ENCODE measurements around the gene NDUFAF7.

Gene NDUFAF7

DNA sequence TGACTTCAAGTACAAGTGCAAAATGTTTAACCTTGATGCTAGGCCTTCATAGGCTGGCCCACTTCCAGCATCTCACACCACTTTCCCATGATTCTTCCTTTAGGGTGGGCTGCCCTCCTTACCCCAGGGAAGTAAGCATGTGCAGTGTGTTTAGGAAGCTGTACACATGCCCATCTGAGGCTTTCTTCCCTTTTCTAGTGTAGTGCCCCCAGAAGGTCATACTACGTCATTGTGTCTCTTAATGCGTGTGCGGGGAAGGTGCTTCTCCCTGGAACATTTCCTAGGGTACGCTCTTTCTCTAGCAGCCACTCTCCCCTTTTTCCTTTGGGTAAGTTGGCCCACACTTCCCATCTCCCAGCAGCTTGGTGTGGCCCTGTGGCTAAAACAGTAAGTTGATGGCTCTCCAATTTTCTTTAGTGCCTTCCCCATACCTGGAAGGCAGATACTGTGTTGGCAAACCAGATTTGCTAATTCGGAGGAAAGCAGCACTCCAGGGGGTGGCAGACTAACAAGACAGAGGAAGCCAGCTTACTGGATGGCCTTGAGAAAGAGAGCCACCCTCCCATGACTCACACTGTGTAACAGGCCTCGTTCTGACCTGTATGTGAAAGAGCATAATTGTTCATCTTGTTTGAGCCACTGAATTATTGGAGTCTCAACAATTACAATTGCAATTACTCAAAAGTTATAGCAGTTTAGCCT, 41.9 kb upstream of the NDUFAF7 start:
- H3K9ac ChIP-seq (ENCODE audit: low read depth, low read length): no peak overlapping the region

DNA sequence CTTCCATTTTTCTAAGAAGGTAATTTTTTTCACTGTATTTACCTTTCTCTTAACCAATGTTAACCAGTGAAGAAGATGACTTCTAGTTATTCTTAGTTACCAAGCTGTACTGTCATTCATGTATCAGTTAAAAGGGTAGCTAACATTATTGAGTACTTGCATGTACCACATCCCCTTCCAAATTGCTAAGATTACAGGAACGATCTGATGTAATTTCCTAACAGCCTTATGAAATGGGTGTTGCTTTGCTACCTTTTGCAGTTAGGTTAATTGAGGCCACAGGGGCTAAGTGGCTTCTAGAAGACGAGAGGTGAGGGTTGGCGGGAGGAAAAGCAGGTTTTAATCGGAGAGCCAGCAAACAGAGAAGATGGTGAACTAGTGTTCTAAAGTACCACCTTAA, 41.2 kb upstream of the NDUFAF7 start:
- ATAC-seq (ENCODE audit: insufficient read depth, low read depth) (no peak), DNase-seq (no peak)
- no peak overlapping the region for H3K4me3 ChIP-seq (ENCODE audit: low read depth in 1 of 2, low read length in 2 of 2)
- no peak overlapping the region for H3K27ac ChIP-seq (ENCODE audit: low read length)
- no peaks in the 10 kb centered on the region for H4K20me1 ChIP-seq (ENCODE audit: insufficient read depth, low read length)
- H3K4me1 ChIP-seq (ENCODE audit: insufficient read depth, low read length): no peaks in the 10 kb centered on the region
- no peak for TF ChIP-seq CTCF (IDR thresholded peaks at IDR 0.05; ENCODE audit: borderline replicate concordance, extremely low read depth, low read length, poor library complexity, severe bottlenecking)
- TF ChIP-seq EZH2 (IDR thresholded peaks at IDR 0.05; ENCODE audit: borderline replicate concordance, low read depth, low read length, severe bottlenecking): no peak
- H3K36me3 ChIP-seq (ENCODE audit: insufficient read depth, low read length): no peaks in the 10 kb centered on the region
- no peak overlapping the region for H2AFZ ChIP-seq (ENCODE audit: low read depth, low read length)
- H3K9ac ChIP-seq (ENCODE audit: low read depth, low read length): no peak overlapping the region
- H3K4me2 ChIP-seq (ENCODE audit: insufficient read depth, low read length): no peak overlapping the region
- H3K9me3 ChIP-seq (ENCODE audit: insufficient read depth, low read length, severe bottlenecking): no peaks in the 10 kb centered on the region
- no peaks in the 10 kb centered on the region for H3K79me2 ChIP-seq (ENCODE audit: insufficient read depth, low read length)
- peaks cover 12% of the 10 kb centered on the region for H3K27me3 ChIP-seq (ENCODE audit: insufficient read depth, low read length, poor library complexity)

More for the DNA sequence above, 41.9 kb upstream of the NDUFAF7 start:
- Histone ChIP-seq H2AFZ (ENCODE audit: low read depth, low read length) (no peak overlapping the region), H3K4me2 (ENCODE audit: insufficient read depth, low read length) (no peak overlapping the region), H4K20me1 (ENCODE audit: insufficient read depth, low read length) (no peaks in the 10 kb centered on the region), H3K79me2 (ENCODE audit: insufficient read depth, low read length) (no peaks in the 10 kb centered on the region), H3K36me3 (ENCODE audit: insufficient read depth, low read length) (no peaks in the 10 kb centered on the region), H3K27me3 (ENCODE audit: insufficient read depth, low read length, poor library complexity) (peaks cover 12% of the 10 kb centered on the region), H3K4me3 (ENCODE audit: low read depth in 1 of 2, low read length in 2 of 2) (no peak overlapping the region), H3K27ac (ENCODE audit: low read length) (no peak overlapping the region), H3K9me3 (ENCODE audit: insufficient read depth, low read length, severe bottlenecking) (no peaks in the 10 kb centered on the region), H3K4me1 (ENCODE audit: insufficient read depth, low read length) (no peaks in the 10 kb centered on the region)
- DNase-seq (no peak), ATAC-seq (ENCODE audit: insufficient read depth, low read depth) (no peak)
- TF ChIP-seq CTCF (IDR thresholded peaks at IDR 0.05; ENCODE audit: borderline replicate concordance, extremely low read depth, low read length, poor library complexity, severe bottlenecking): peak; percentile 18
- no peak for TF ChIP-seq EZH2 (IDR thresholded peaks at IDR 0.05; ENCODE audit: borderline replicate concordance, low read depth, low read length, severe bottlenecking)

DNA sequence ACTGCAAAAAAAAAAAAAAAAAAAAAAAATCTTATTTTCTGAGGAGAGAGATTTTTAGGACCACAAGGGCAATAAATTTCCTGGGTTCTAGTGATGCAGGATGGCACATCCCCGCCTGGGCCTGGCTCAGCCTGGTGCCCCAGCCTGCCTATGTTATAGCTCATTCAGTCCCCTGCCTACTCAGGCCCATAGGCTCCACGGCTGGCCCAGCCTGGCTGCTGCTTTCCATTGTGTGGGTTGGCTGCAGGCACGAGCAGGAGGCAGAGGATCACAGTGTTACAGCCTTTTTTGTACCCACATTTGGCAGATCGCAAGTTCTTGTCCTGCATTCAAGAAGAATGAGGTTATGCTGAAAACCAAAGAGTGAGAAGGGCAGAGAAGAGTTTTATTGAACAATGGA, 40.2 kb upstream of the NDUFAF7 start:
- Histone ChIP-seq H3K4me1 (ENCODE audit: insufficient read depth, low read length) (peaks cover 6% of the 10 kb centered on the region), H3K27ac (ENCODE audit: low read length) (no peak overlapping the region), H3K9me3 (ENCODE audit: insufficient read depth, low read length, severe bottlenecking) (no peaks in the 10 kb centered on the region), H4K20me1 (ENCODE audit: insufficient read depth, low read length) (no peaks in the 10 kb centered on the region), H3K36me3 (ENCODE audit: insufficient read depth, low read length) (no peaks in the 10 kb centered on the region), H3K79me2 (ENCODE audit: insufficient read depth, low read length) (peaks cover 2% of the 10 kb centered on the region), H3K9ac (ENCODE audit: low read depth, low read length) (no peak overlapping the region), H2AFZ (ENCODE audit: low read depth, low read length) (no peak overlapping the region), H3K27me3 (ENCODE audit: insufficient read depth, low read length, poor library complexity) (peaks cover 7% of the 10 kb centered on the region), H3K4me3 (ENCODE audit: low read depth in 1 of 2, low read length in 2 of 2) (no peak overlapping the region), H3K4me2 (ENCODE audit: insufficient read depth, low read length) (no peak overlapping the region)
- no peak for TF ChIP-seq CTCF (IDR thresholded peaks at IDR 0.05; ENCODE audit: borderline replicate concordance, extremely low read depth, low read length, poor library complexity, severe bottlenecking)
- no peak for TF ChIP-seq EZH2 (IDR thresholded peaks at IDR 0.05; ENCODE audit: borderline replicate concordance, low read depth, low read length, severe bottlenecking)
- DNase-seq (no peak), ATAC-seq (ENCODE audit: insufficient read depth, low read depth) (no peak)
